Trophoblast cell (in vitro differentiated cells and primary cell): Measurements from ENCODE around the gene SUSD4.

ENCODE experiments used
- DNase-seq, 2 donors: peaks; one replicate each; pipeline ENCODE4 v3.0.0-alpha.2; 2016
- H2AFZ ChIP-seq: 2 replicates; pipeline ENCODE4 v1.6.1; 2013; ENCODE audit warnings: low read length, moderate library complexity, mild to moderate bottlenecking; ENCODE audit not compliant: insufficient read depth, poor library complexity
- H2AK5ac ChIP-seq: 2 replicates; pipeline ENCODE4 v1.6.1; 2013; ENCODE audit warnings: mild to moderate bottlenecking, low read length
- H2BK120ac ChIP-seq: 2 replicates; pipeline ENCODE4 v1.6.1; 2013; ENCODE audit warnings: low read length, mild to moderate bottlenecking, moderate library complexity; ENCODE audit not compliant: insufficient read depth, poor library complexity
- H2BK12ac ChIP-seq: 2 replicates; pipeline ENCODE4 v1.6.1; 2013; ENCODE audit warnings: mild to moderate bottlenecking, low read length, moderate library complexity
- H2BK5ac ChIP-seq: 2 replicates; pipeline ENCODE4 v1.6.1; 2013; ENCODE audit warnings: low read length, low read depth, moderate library complexity, mild to moderate bottlenecking; ENCODE audit not compliant: poor library complexity
- H3K14ac ChIP-seq: 2 replicates; pipeline ENCODE4 v1.6.1; 2013; ENCODE audit warnings: mild to moderate bottlenecking, low read length
- H3K18ac ChIP-seq: 2 replicates; pipeline ENCODE4 v1.6.1; 2013; ENCODE audit warnings: mild to moderate bottlenecking, low read length
- H3K23ac ChIP-seq: 2 replicates; pipeline ENCODE4 v1.6.1; 2013; ENCODE audit warnings: low read length
- H3K27ac ChIP-seq: 2 replicates; pipeline ENCODE4 v1.5.1; 2013; ENCODE audit warnings: low read depth, mild to moderate bottlenecking, inconsistent platforms, low read length, moderate library complexity
- H3K27me3 ChIP-seq: 2 replicates; pipeline ENCODE4 v1.6.1; 2013; ENCODE audit warnings: inconsistent platforms, mild to moderate bottlenecking, low read length, moderate library complexity; ENCODE audit not compliant: insufficient read depth
- H3K36me3 ChIP-seq, 2 experiments: 1 replicate in 1 of 2; 2 replicates in 1 of 2; pipeline ENCODE4 v1.6.1; 2013; ENCODE audit warnings: low read length in 2 of 2, mild to moderate bottlenecking in 2 of 2, moderate library complexity in 1 of 2; ENCODE audit not compliant: insufficient read depth in 2 of 2, control insufficient read depth in 1 of 2
- H3K4ac ChIP-seq: 2 replicates; pipeline ENCODE4 v1.6.1; 2013; ENCODE audit warnings: low read depth, mild to moderate bottlenecking, low read length, moderate library complexity
- H3K4me1 ChIP-seq, 2 experiments: 1 replicate in 1 of 2; 2 replicates in 1 of 2; pipeline ENCODE4 v1.6.1; 2013; ENCODE audit warnings: low read length in 2 of 2, mild to moderate bottlenecking in 2 of 2, moderate library complexity in 1 of 2; ENCODE audit not compliant: insufficient read depth in 2 of 2, control insufficient read depth in 1 of 2
- H3K4me2 ChIP-seq: 2 replicates; pipeline ENCODE4 v1.6.1; 2013; ENCODE audit warnings: inconsistent platforms, mild to moderate bottlenecking, low read length, moderate library complexity
- H3K4me3 ChIP-seq: 2 replicates; pipeline ENCODE4 v1.5.1; 2013; ENCODE audit warnings: mild to moderate bottlenecking, low read depth, low read length, inconsistent platforms
- H3K79me1 ChIP-seq: one replicate; pipeline ENCODE4 v1.6.1; 2013; ENCODE audit warnings: low read length
- H3K79me2 ChIP-seq: 2 replicates; pipeline ENCODE4 v1.6.1; 2013; ENCODE audit warnings: low read length, mild to moderate bottlenecking; ENCODE audit not compliant: control insufficient read depth, insufficient read depth, poor library complexity
- H3K9ac ChIP-seq: 2 replicates; pipeline ENCODE4 v1.6.1; 2013; ENCODE audit warnings: mild to moderate bottlenecking, low read length
- H3K9me3 ChIP-seq: 2 replicates; pipeline ENCODE4 v1.6.1; 2013; ENCODE audit warnings: low read depth, mild to moderate bottlenecking, control low read depth, inconsistent platforms, low read length; ENCODE audit not compliant: insufficient read depth
- H4K12ac ChIP-seq: 2 replicates; pipeline ENCODE4 v1.6.1; 2013; ENCODE audit warnings: low read depth, mild to moderate bottlenecking, low read length, moderate library complexity
- H4K8ac ChIP-seq: 2 replicates; pipeline ENCODE4 v1.6.1; 2013; ENCODE audit warnings: low read depth, mild to moderate bottlenecking, low read length, moderate library complexity
- H4K91ac ChIP-seq: one replicate; pipeline ENCODE4 v1.6.1; 2013; ENCODE audit warnings: low read depth, mild to moderate bottlenecking, low read length, moderate library complexity
- WGBS: extraction: QIAGEN DNeasy Blood & Tissue Kit; methylation state at CpG from one replicate; pipeline ENCODE4 v1.1.7; 2013; ENCODE audit warnings: missing lambda C conversion rate; ENCODE audit not compliant: insufficient read length, insufficient coverage; ENCODE audit errors: extremely low coverage; 5-methylcytosine and 5-hydroxymethylcytosine counted together

SUSD4 gene

DNA sequence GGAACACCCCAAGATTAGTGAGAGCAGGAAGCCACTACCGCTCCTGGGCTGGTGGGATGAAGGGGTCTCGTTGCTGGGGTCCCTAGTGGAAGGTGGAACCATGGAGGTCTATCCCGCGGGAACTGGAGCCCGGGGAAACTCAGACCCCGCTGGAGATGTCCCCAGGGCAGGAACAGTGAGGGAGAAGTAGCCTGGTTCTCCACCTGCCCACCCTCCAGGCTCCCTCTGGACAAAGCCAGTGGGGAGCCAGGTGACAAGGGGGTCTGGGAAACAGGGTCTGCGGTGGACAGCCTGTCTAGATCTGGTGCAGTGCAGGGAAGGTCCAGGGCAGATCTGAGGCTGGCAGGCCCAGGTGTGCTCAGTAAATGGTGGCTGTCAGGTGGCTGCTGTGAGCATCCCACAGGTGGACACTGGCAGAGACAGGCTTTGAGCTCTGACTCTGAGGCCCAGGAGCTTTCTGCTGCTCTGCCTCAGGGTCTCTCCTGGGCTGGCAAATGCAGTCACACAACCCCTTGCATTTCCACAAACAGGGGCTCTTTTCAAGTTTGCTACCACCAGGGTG lies 132.9 kb downstream of the SUSD4 start:
- H3K4me3 ChIP-seq = no peak overlapping the region
- no peak overlapping the region for H2BK5ac ChIP-seq
- peak overlapping the region; percentile 23 for H3K27ac ChIP-seq
- no peaks in the 10 kb centered on the region for H3K9me3 ChIP-seq
- H4K8ac ChIP-seq = no peak overlapping the region
- peak overlapping the region; percentile 2 for H3K14ac ChIP-seq
- peak overlapping the region; percentile 16 for H2BK12ac ChIP-seq
- no peak overlapping the region for H3K4ac ChIP-seq
- H2AFZ ChIP-seq = no peak overlapping the region
- H2BK120ac ChIP-seq = no peak overlapping the region
- no peak overlapping the region for H3K9ac ChIP-seq
- H3K79me1 ChIP-seq = peaks cover 5% of the 10 kb centered on the region
- no peak for DNase-seq
- H3K4me1 ChIP-seq = peaks cover 18 to 24% of the 10 kb centered on the region in 2 experiments
- H3K23ac ChIP-seq = no peak overlapping the region
- no peak overlapping the region for H3K18ac ChIP-seq
- H3K4me2 ChIP-seq = no peak overlapping the region
- peak overlapping the region; percentile 39 for H4K91ac ChIP-seq
- no peaks in the 10 kb centered on the region for H3K79me2 ChIP-seq
- no peak overlapping the region for H4K12ac ChIP-seq
- no peaks in the 10 kb centered on the region for H3K36me3 ChIP-seq
- H3K27me3 ChIP-seq = no peaks in the 10 kb centered on the region
- no peak overlapping the region for H2AK5ac ChIP-seq
- no CpG with 5 or more reads among the region's 7 CpGs for WGBS

DNA sequence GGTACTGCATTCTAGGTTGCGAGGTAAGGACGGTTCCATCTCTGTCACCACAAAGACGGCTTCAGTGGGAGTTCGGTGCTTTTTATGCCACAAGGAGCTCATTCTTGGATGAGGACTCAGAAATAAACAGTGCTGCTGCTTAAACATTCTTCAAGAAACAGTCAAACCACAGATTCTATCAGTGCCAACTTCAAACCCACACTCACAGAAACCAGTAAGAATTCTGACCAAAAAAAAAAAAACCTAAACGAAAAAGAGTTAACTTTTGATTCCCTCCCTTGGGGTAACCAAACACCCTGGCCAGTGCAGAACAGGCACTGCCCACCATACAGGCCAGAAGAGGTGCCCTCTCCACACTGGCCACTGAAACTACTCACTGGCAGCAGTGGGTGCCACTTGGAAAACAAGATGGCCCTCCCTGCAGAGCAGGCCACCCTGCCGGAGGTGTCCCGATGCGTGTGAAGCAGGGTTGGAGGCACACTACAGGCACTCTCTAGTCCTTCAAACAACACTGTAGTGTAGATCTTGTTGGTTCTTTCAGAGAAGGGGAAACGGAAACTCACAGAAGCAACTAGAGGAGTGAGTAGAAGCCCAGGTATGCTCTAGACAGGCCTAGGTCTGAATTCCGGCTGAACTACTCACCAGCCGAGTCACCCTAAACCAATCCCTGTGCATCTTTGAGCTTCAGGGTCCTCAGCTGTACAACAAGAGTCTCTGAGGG lies 133.7 kb downstream of the SUSD4 start:
- H3K4ac ChIP-seq = no peak overlapping the region
- no peaks in the 10 kb centered on the region for H3K27me3 ChIP-seq
- no peak overlapping the region for H2AK5ac ChIP-seq
- no peak overlapping the region for H2BK5ac ChIP-seq
- no peak overlapping the region for H4K8ac ChIP-seq
- WGBS = no CpG with 5 or more reads among the region's 11 CpGs
- peaks cover 5% of the 10 kb centered on the region for H3K79me1 ChIP-seq
- H3K23ac ChIP-seq = no peak overlapping the region
- H3K18ac ChIP-seq = no peak overlapping the region
- no peak overlapping the region for H4K12ac ChIP-seq
- H3K9ac ChIP-seq = no peak overlapping the region
- H4K91ac ChIP-seq = peak overlapping the region; percentile 28
- DNase-seq = peak; percentile 64 to 74
- H2AFZ ChIP-seq = no peak overlapping the region
- H3K36me3 ChIP-seq = no peaks in the 10 kb centered on the region
- peaks cover 18 to 24% of the 10 kb centered on the region in 2 experiments for H3K4me1 ChIP-seq
- no peak overlapping the region for H2BK12ac ChIP-seq
- H3K4me2 ChIP-seq = no peak overlapping the region
- no peak overlapping the region for H3K4me3 ChIP-seq
- no peak overlapping the region for H2BK120ac ChIP-seq
- no peak overlapping the region for H3K27ac ChIP-seq
- no peaks in the 10 kb centered on the region for H3K9me3 ChIP-seq
- H3K79me2 ChIP-seq = no peaks in the 10 kb centered on the region
- no peak overlapping the region for H3K14ac ChIP-seq

DNA sequence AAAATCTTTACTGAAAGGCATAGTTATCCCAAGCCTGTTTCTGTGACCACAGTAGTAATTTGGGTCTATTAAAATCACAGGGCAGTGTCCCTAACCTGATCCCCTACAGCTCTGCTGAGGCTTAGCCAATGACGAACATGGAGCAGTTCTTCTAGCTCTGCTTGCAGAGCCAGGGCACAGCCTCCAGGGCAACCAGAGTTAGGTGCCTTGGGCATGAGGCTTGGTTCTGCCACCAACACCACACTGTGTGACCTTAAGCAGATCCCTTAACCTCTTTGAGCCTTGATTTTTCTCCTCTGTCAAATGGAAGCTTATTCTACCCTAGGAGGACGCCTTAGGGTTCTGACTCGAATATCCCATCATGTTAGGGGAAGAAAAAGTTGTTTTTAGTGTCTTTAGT lies 134.2 kb downstream of the SUSD4 start:
- Histone ChIP-seq H3K27me3 (no peaks in the 10 kb centered on the region), H2BK12ac (no peak overlapping the region), H3K4me1 (peaks cover 18 to 24% of the 10 kb centered on the region in 2 experiments), H2AFZ (no peak overlapping the region), H4K8ac (no peak overlapping the region), H2AK5ac (no peak overlapping the region), H3K14ac (no peak overlapping the region), H2BK5ac (no peak overlapping the region), H4K91ac (no peak overlapping the region), H2BK120ac (no peak overlapping the region), H3K9me3 (no peaks in the 10 kb centered on the region), H3K4me3 (no peak overlapping the region), H3K79me2 (no peaks in the 10 kb centered on the region), H3K79me1 (peaks cover 5% of the 10 kb centered on the region), H3K18ac (no peak overlapping the region), H4K12ac (no peak overlapping the region), H3K4me2 (no peak overlapping the region), H3K9ac (no peak overlapping the region), H3K4ac (no peak overlapping the region), H3K23ac (no peak overlapping the region), H3K36me3 (no peaks in the 10 kb centered on the region), H3K27ac (no peak overlapping the region)
- no peak for DNase-seq
- no CpG with 5 or more reads among the region's 3 CpGs for WGBS

DNA sequence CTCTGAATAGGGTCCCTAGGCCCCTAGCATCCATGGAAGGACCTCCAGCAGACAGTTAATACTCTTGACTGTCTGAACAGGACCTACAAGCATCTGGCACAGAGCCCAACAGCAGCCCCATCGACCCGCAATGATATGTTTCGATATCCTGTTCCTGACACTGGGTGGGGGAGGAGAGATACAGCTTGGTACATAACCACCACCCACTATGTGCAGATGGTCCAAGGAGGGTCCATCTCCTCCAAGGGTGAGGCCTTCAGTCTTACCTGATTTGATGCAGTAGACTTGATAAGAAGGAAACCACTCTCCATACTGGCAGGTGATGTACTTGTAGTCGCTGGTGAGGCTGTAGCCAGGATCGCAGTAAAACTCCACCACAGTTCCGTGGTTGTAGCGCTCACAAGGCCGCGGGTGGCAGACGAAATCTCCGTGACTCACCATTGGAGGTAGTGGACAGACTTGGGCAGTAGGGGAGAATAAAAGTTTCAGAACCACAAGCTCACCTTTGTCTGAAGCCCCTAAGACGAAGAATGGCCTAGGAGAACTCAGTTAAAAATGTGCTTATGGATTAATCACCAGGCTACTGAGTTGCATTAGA lies 134.9 kb downstream of the SUSD4 start:
- no peak overlapping the region for H2BK120ac ChIP-seq
- H2AFZ ChIP-seq = no peak overlapping the region
- no peak for DNase-seq
- no peak overlapping the region for H3K23ac ChIP-seq
- H3K27ac ChIP-seq = no peak overlapping the region
- H3K18ac ChIP-seq = no peak overlapping the region
- no peak overlapping the region for H3K4me2 ChIP-seq
- H3K79me2 ChIP-seq = no peaks in the 10 kb centered on the region
- H3K4me1 ChIP-seq = peaks cover 16 to 22% of the 10 kb centered on the region in 2 experiments
- H3K9ac ChIP-seq = no peak overlapping the region
- no peak overlapping the region for H4K91ac ChIP-seq
- no peaks in the 10 kb centered on the region for H3K9me3 ChIP-seq
- no peaks in the 10 kb centered on the region for H3K36me3 ChIP-seq
- no peak overlapping the region for H2BK12ac ChIP-seq
- H3K4me3 ChIP-seq = no peak overlapping the region
- H4K8ac ChIP-seq = no peak overlapping the region
- H3K27me3 ChIP-seq = no peaks in the 10 kb centered on the region
- peaks cover 3% of the 10 kb centered on the region for H3K79me1 ChIP-seq
- H3K4ac ChIP-seq = no peak overlapping the region
- H3K14ac ChIP-seq = no peak overlapping the region
- no peak overlapping the region for H2AK5ac ChIP-seq
- H4K12ac ChIP-seq = no peak overlapping the region
- no CpG with 5 or more reads among the region's 12 CpGs for WGBS
- no peak overlapping the region for H2BK5ac ChIP-seq
